NCI-H345 treated with DMSO at 0.1 percent for 48 hours (cell line): ENCODE data around the gene MASTL.
A peak's percentile ranks its signal among the peaks of the same experiment; 100 is the strongest.
"Not testable (repeated sequence)": the region's sequence is repeated elsewhere in the genome, so short reads cannot be mapped to it uniquely, and the experiment has no call there.

Source experiments
- DNase-seq: peaks from one replicate; lab custom pipeline; 2025; ENCODE audit not compliant: unreplicated experiment; lab: John Stamatoyannopoulos, UW

The MASTL gene

DNA sequence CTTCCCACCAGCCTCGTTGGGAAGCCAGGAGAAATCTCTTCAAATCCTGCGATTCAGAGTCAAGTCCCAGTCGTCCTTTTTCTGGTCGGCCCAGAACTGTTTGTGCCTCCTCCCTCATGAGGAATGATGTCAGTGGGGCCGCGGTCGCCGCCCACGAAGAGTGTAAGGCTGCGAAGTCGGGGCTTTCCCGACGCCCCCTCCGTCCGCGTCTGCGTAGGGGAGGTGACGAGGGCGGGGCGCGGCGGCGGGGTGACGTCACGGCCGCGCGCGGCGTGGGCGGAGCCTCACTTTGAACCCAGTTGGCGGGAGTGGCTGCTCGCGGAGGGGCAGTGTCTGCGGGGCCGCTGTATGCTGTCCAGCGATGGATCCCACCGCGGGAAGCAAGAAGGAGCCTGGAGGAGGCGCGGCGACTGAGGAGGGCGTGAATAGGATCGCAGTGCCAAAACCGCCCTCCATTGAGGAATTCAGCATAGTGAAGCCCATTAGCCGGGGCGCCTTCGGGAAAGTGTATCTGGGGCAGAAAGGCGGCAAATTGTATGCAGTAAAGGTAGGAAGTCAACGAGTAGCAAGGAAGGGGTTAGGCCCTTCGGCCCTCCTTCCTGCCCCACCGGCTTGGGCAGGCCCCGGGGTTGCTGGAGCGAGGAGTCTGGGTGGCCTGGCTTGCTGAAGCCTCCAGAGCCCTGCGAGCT is at the start of gene MASTL:
MASTL (plus strand) TSS at position 287 of the 689 bp plus-strand sequence; CDS start at position 362, 75 bp downstream.
- peak; percentile 41 for DNase-seq

DNA sequence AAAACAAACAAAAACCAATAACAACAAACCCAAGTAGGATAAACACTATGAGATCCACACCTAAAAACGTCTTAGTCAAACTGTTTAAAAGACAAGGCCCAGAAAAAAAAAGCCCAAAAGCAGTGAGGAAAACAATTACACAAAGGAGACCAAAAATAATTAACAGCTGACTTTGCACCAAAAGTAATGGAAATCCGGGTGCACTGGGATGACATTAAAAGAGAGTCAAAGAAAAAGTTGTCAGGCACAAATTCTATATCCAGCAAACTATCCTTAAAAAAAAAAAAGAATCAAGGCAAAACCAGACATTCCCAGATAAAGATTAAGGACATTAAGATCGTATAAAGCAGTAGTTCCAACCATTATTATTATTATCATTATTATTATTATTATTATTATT is 47.0 kb upstream of the MASTL start:
- no peak for DNase-seq

DNA sequence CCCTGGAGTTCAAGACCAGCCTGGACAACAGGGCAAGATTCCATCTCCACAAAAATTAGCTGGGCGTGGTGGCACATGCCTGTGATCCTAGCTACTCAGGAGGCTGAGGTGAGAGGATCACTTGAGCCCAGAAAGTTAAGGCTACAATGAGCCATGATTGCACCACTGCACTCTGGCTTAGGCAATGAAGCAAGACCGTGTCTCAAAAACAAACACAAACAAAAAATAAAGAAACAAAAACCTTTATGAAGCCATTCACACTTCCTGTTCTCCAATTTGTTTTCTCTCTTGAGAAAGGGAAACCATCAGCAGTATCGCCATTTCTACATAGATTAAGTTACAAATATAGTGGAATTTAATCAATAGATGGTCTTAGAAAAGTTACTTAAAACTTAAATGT is 20.8 kb upstream of the MASTL start:
- no peak for DNase-seq

DNA sequence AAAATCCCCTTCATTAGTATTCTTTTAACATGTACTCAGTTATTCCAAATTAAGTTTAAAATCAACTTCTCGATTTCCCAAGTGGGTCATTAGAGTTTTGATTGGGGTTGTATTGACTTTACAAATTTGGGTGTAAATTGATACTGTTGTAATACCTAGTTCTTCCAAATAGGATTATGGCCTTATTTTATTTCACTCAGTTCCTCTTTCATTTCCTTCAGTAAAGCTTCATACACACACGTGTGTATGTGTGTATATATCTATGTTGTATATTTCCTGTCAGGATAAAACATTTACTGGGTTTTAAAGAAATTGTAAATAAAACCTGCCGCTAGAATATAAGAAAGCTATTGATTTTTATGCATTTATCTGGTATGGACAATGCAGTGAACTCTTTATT is 16.9 kb upstream of the MASTL start:
- DNase-seq: no peak

DNA sequence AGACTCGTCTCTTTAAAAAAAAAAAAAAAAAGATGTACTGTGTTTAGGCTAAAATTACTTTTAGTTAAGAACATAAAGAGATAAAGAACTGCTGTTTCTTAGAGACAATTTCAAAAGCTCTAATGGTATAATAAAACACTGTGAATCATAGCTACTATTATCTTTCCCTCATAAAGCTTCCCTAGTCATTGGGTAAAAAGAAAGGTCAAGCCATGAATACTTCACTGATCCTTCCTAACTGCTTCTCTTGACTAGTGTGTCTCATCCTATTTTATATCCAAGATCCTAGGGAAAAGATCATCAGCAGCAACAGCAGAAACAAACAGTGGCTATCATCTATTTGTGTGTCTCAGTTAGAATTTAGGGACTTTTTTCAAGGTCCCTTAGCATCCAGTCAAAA is 11.5 kb upstream of the MASTL start:
- DNase-seq: no peak

DNA sequence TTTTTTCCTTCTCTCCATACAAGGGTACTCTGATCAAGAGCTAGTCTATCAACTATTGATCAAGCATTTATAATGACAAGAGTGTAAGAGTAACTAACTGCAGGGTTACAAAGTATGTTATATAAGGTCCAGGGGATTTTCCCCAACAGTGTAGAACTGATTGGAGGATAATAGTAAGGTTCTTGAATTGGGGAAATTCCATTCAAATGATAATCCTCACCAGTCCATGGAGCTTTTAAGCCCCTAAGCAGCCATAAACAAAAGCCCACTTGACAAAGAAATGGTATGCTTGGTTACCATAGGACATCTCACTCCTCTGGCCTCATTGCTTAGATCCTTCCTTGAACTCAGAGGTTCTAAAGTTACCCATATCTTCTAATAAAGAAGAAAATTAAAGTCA is 9.2 kb upstream of the MASTL start:
- DNase-seq: no peak

DNA sequence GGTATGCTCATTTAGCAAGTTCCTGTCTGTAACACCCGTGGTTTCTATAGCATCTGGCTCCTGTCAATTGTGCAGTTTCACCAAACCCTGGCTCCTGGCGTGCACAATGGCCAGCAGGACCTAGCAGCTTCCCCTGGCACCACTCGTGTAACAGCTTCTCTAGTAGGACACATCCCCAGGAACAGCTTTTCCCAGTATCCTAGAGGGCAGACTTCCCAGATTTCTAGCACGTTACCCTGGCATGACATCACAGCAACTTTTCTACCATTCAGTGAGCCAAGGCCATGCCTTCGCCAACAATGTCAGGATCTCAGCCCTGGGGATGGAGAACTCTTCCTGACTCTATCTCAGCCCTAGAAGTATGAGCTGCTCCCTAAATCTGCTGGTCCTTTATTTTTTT is 7.5 kb upstream of the MASTL start:
- no peak for DNase-seq

DNA sequence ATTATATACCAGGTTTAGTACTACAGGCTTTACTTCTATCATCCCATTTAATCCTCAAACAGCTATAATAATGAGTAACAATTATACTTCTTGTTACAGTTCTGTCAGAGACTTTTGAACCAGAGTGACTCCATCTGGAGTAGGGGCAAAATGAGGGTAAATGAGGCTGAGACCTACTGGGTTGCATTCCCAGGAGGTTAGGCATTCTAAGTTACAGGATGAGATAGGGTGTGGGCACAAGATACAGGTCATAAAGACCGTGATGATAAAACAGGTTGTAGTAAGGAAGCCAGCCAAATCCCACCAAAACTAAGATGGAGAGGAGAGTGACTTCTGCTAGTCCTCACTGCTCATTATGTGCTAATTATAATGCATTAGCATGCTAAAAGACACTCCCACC is 4.9 kb upstream of the MASTL start:
- DNase-seq: no peak

DNA sequence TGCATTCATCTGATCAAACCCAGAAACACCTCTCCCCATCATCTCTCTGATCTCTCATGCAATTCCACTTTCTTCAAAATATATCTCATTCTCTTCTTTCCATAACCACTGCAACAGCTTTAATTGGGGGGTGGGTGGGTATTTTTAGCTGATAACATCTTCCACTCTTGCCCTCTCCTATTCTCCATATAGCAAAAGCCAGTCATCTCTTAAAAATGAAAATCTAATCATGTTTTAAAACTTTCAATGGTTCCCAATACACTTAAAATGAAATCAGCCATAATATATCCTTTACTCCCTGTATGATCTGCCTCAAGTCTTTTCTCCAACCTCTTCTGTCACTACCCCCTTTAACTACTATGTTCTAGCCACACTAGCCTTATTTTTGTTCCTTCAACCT is 2.5 kb upstream of the MASTL start:
- DNase-seq: no peak

DNA sequence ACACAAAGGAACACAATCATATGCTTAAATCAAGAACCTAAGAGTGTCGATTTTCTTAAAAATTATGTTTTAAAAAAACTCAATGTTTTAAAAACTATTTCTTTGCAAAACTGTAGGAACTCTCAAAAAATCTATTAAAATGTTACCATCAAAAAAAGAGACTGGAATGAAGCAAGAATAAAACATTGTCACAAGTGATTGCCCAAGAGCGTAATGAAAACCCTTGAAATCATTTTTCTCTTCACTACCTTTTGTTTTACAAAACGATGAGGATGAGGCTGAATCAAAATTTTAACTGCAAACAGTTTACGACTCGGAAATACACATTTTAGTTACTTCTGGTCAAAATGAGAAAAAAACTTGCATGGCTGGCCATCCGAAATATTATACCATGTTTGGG is 1.8 kb upstream of the MASTL start:
- no peak for DNase-seq

DNA sequence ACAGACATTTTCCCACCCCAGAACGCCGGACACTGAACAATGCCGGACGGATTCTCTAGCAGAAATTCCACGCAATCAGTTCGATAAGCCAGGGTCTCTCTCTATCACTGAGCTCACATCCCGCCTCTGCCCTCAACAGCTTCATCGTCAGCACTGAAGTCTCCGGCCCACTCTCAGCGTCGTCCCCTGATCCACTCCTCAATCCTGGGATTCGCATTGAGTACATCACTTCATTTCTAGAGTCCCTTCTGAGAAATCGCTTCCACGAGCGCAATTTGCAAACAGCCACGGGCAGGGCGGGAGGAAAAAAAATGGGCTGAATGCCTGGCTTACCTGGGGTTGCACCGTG is 1.3 kb upstream of the MASTL start:
- DNase-seq: no peak

DNA sequence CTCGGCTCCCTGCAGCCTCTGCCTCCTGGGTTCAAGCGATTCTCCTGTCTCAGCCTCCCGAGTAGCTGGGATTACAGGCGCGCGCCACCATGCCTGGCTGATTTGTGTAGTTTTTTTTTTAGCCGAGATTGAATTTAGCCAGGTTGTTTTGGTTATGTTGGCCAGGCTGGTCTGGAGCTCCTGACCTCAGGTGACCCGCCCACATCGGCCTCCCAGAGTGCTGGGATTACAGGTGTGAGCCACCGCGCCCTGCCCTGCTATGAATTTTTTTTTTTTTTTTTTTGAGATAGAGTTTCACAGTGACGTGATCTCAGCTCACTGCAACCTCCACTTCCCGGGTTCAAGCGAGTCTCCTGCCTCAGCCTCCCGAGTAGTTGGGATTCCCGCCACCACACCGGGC is 1.4 kb downstream of the MASTL start:
- DNase-seq: not testable (repeated sequence)

DNA sequence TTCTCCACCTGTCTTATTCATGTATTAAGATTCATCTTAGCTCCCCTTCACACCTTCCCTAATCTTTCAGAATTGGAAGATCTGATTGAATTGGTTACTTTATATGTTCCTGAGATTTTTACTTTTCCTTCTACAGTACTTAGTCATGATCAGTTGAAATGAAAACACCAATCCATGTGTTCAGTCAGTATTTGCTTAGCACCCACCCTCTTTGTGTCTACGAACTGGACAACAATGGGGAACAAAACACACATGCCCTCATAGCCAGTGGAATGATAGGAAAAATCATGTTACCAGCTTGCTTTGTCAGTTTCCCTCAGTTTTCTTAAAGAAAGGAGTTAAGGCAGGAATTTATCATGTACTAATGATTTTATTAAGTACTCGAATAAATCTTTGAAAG is 2.0 kb downstream of the MASTL start:
- no peak for DNase-seq

DNA sequence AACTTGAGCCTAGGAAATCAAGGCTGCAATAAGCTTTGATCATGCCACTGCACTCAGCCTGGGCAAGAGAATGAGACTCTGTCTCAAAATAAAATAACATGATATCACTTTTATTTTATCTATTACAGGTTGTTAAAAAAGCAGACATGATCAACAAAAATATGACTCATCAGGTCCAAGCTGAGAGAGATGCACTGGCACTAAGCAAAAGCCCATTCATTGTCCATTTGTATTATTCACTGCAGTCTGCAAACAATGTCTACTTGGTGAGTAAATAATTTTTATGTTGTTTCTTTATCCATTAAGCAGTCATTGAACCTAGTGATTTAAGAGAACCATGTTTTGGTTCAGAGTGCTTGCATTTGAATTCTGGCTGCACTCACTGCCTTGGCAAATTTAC is 3.3 kb downstream of the MASTL start:
- no peak for DNase-seq

DNA sequence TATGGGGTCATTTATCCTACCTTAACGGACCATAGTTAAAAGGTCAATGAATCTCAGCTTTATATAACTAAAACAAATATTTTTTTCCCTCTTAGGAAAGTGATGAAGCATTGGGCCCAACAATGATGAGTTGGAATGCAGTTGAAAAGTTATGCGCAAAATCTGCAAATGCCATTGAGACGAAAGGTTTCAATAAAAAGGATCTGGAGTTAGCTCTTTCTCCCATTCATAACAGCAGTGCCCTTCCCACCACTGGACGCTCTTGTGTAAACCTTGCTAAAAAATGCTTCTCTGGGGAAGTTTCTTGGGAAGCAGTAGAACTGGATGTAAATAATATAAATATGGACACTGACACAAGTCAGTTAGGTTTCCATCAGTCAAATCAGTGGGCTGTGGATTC is 14.7 kb downstream of the MASTL start:
- no peak for DNase-seq

DNA sequence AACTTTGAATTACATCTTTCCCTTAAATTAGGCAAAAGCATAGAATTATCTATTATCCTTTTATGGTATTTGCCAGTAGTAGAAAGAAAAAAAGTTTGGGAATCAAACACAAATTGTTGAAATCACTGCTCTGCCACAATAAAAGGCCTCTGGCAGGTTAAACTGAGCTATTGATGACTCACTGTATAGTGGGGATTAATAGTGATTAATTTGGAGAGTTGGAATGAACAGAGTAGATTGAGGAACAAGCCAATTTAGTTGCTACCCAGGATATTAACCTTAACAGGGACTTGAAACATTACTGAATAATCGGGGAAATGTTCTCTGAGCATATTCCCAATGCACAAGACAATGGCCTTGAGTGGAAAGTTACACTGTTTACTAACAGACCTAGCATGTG is 33.1 kb downstream of the MASTL start:
- no peak for DNase-seq

DNA sequence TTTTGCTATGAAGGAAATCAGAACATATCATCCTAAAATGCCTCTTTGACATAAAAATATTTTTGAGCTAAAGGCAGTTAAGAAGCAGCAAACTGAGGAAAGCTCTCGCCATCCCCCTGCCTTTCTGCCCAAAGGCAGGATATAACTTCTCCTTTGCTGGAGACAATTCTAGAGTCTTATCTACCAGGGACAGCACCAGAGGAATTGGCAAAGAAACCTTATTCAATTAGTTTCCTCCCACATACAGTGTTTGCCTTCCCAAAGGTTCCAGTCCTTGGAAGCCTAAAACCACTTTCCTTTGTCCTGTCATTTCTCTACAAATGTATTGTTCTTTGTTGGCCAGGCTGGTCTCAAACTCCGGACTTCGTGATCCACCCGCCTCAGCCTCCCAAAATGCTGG is 33.7 kb downstream of the MASTL start:
- no peak for DNase-seq

DNA sequence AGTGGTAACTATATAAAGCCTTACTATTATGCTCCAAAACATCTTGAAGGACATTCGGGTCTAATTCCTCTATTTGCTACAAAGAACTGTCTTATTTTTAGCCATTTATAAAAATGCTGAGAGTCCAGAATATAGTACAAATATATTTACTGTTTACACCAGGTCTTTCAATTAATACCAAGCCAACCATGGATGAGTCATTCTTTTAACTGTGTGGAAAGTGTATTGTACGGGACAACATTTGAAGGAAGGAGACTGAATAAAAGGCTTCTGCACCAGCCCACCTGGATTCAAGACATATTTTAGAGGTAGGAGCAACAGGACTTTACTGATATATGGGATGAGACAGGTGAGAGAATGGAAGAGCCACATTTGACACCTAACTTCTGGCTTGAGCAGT is 35.4 kb downstream of the MASTL start:
- no peak for DNase-seq

DNA sequence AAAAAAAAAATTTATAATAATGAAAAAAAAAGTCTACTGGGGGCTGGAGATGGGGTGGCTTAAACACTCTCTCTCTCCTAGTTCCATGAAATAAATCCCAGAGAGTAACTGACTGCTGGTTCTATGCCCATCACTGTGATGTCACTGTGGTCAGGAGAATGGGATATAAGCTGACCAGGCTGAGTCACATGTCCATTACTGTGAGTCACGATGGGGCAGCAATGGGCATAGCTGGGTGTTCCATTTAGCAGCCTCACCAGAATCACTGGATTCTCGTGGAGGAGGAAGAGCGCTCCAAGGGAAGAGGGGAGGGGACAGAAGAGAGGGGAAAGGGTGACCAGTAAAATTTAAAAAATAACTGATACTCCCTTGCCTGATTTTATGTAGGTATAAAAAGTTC is 37.1 kb downstream of the MASTL start:
- DNase-seq: no peak

DNA sequence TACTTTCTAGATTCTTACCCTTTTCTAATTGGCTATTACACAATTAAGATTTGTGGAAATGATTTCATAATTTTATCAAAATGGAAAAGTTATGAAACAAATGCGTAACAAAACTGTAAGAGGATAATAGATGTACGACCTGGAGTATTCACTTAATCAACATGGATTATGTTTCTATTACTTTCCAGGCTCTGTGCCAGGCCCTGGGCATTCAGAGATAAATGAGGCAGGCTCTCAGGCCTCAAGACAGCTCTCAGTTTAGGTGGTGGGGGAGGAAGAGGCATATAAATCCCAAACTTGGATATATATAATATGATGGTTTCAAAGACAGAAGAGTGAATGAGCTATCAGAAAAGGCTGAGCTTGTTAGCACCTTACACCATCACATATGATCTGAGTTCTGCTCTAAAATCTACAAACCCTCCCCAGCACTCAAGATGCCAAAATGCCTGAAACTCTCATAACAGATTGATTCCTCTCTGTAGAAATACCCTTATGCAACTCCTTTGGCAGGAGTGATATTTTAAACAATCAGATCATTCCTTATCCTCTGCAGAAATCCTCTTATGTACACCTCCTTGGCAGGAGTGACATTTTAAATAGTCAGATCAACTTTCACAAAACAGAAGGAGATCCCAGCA is 42.9 kb downstream of the MASTL start:
- no peak for DNase-seq

DNA sequence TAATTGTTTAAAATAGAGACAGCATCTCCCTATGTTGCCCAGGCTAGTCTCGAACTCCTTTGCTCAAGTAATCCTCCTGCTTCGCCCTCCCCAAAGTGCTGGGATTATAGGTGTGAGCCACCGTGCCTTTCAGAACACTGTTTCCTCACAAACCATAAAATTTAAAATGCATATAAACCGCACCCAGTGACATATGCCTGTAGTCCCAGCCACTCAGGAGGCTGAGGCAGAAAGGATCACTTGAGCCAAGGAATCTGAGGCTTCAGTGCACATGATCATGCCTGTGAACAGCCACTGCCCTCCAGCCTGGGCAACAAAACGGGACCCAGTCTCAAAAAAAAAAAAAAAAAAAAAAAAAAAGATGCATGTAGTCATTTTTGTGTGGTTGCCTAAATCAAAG is 48.7 kb downstream of the MASTL start:
- no peak for DNase-seq

DNA sequence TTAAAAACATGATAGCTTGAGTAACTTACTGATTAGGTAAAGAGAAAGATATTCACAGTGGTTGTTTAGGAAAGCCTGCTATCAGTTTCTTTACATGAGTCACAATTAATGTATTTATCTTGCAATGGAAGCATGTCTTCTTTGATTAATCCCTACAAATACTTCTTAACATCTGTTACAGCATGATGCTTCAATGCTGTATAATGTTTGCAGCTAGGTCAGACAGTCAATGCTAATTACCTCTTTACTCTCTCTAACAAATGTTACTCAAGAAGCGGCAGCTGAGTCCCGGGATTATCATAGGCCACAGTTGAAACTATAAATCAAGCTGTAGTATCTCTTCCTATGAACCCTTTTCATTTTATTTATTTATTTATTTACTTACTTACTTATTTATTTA is 52.2 kb downstream of the MASTL start:
- DNase-seq: no peak

DNA sequence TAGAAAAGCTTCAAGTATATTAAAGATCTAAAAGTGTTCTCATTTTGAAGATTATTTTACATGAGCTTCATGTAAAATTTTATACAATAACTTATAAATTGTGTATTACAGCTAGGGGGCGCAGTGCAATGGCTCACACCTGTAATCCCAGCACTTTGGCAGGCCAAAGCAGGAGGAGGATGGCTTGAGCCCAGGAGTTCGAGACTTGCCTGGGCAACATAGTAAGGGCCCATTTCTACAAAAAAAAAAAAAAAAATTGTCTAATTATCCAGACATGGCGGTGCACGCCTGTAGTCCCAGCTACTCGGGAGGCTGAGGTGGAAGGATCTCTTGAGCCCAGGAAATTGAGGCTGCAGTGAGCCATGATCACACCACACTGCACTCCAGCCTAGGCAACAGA is 68.8 kb downstream of the MASTL start:
- no peak for DNase-seq
